RWPE1 (cell line): ENCODE results near the gene RNASEH2A.

Experiments
- CTCF ChIA-PET: fragments of 350-600 bp; sonication (Branson Sonifier 250); formaldehyde crosslinking; extraction: SDS; loops from one replicate; lab custom pipeline; 2021; lab: Yijun Ruan, JAX
- POLR2A ChIA-PET: fragments of 400-600 bp; formaldehyde crosslinking; extraction: SDS; loops from one replicate; lab custom pipeline; 2020; ENCODE audit warnings: antibody characterized with exemption; ENCODE audit not compliant: low non-redundant PET; lab: Yijun Ruan, JAX
- DNase-seq: peaks from one replicate; pipeline ENCODE4 v3.0.0; 2012; ENCODE audit warnings: low spot score
- H3K27ac ChIP-seq: fragments of 450-650 bp; 2 replicates; pipeline ENCODE4 v1.5.1; 2017
- CTCF ChIP-seq: fragments of 450-650 bp; conservative IDR thresholded peaks from 2 replicates; pipeline ENCODE4 v1.5.1; 2017; ENCODE audit warnings: low read depth, mild to moderate bottlenecking

Gene RNASEH2A

GRCh38 chr19:12847159-12848139, 41.1 kb downstream of the RNASEH2A start:
- ChIA-PET CTCF (interaction anchor here (0.6 to 2.9 kb wide), 37 partner anchors 10 to 273 kb away, joined by 3 to 25 read pairs (median 4); partner anchors contain the start of genes BEST2, GCDH, RNASEH2A and SYCE2), POLR2A (interaction anchor here (0.7 kb wide), 1 partner anchor 11 kb away, joined by 3 read pairs; no protein-coding TSS in a partner anchor)
- peak; percentile 85 for DNase-seq
- no peak overlapping the region; the same call in 1 of the 2 replicates for H3K27ac ChIP-seq
- TF ChIP-seq CTCF = peak; percentile 98

DNA sequence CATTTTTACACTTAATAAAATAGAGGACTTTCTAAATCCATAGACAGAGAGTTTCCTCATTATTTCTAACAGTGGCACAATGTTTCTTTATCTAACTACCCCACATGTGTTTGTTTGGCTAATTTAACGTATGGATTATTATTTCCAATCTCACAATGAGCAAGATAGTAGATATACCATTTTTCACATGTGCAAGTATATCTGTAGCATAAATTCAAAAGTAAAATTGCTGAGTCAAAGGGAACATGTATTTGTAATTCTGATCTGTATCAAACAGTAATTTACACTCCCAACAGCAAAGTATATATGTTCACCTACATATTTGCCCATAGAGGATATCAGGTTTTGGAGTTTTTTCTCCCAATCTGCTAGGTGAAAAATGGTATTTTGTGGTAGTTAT, 50.3 kb downstream of the RNASEH2A start:
- no peak overlapping the region for H3K27ac ChIP-seq
- POLR2A ChIA-PET = no interaction called here
- no peak for DNase-seq
- CTCF ChIA-PET = no interaction called here
- no peak for TF ChIP-seq CTCF

- no peak for DNase-seq
- TF ChIP-seq CTCF = no peak
- no peak overlapping the region for H3K27ac ChIP-seq
- POLR2A ChIA-PET = interaction anchor here (0.6 kb wide), 1 partner anchor 10 kb away, joined by 3 read pairs; no protein-coding TSS in a partner anchor
- CTCF ChIA-PET = interaction anchor here (0.8 kb wide), 1 partner anchor 11 kb away, joined by 3 read pairs; no protein-coding TSS in a partner anchor
Measured at GRCh38 chr19:12858041-12858928, 51.9 kb downstream of the RNASEH2A start.

DNA sequence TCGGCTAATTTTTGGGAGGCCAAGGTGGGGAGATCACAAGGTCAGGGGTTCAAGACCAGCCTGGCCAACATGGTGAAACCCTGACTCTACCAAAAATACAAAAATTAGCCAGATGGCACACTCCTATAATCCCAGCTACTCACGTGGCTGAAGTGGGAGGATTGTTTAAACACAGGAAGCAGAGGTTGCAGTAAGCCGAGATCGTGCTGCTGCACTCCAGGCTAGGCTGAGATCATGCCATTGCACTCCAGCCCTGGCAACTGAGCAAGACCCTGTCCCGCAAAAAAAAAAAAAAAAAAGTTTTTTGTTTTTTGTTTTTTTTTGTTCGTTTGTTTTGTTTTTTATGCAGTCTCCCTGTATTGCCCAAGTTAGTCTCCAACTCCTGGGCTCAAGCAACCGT, 53.2 kb downstream of the RNASEH2A start:
- CTCF ChIA-PET = interaction anchor here (0.8 kb wide), 1 partner anchor 12 kb away, joined by 3 read pairs; no protein-coding TSS in a partner anchor
- no peak for DNase-seq
- TF ChIP-seq CTCF = no peak
- H3K27ac ChIP-seq = no peak overlapping the region
- POLR2A ChIA-PET = no interaction called here
